GM18867 (cell line): ENCODE measurements around the gene EN2.
A peak's percentile ranks its signal among the peaks of the same experiment; 100 is the strongest.

Source experiments
- ATAC-seq: cut with Tn5 transposase; IDR thresholded peaks from one replicate; pipeline ENCODE4 v1.9.1; 2021; ENCODE audit warnings: mild to moderate bottlenecking, moderate library complexity; ENCODE audit not compliant: unreplicated experiment

The EN2 gene

DNA sequence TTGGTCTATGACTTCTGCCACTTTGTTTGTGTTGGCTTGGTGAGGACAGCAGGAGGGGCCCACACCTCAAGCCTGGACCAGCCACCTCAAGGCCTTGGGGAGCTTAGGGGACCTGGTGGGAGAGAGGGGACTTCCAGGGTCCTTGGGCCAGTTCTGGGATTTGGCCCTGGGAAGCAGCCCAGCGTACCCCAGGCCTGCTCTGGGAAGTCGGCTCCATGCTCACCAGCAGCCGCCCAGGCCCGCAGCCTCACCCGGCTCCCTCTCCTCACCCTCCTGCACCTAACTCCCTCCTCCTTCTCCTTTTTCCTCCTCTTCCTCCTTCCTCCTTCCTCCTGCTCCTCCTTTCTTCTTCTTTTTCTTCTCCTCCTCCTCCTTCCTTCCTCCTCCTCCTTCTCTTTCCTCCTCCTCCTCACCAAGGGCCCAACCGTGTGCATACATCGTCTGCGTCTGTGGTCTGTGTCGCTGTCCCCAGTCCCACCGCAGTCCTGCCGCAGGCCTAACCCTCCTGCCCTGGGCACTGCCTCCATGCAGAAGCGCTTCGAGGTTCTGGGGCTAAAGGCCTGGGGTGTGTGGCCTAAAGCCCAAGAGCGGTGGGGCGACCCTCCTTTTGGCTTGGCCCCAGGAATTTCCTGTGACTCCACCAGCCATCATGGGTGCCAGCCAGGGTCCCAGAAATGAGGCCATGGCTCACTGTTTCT, 5.3 kb downstream of the EN2 start:
- ATAC-seq: no peak

- ATAC-seq: no peak
Measured at GRCh38 chr7:155464183-155464582, 6.3 kb downstream of the EN2 start.

- no peak for ATAC-seq
Measured at GRCh38 chr7:155464948-155465739, 7.2 kb downstream of the EN2 start.

DNA sequence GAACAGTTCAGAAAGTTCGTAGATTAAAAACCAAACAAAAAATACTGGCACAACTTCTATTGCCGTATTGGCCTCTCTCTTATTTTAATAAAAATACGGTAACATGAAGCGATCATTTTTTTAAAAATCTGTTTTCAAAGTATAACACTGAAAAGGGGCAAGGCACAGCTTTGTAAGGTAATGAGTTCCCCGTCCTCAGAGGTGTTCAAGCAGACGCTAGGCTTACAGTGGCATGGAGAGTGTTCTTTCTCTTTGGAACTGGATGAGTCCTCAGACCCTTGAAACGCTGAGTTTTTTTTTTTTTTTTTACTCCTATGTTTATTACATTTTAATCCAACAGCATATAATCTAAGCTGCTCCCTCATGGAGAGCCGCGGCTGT, 7.8 kb downstream of the EN2 start:
- no peak for ATAC-seq

GRCh38 chr7:155466142-155466813, 8.3 kb downstream of the EN2 start:
- no peak for ATAC-seq

- ATAC-seq: peak; percentile 48
Measured at GRCh38 chr7:155466814-155467733, 9.1 kb downstream of the EN2 start.

DNA sequence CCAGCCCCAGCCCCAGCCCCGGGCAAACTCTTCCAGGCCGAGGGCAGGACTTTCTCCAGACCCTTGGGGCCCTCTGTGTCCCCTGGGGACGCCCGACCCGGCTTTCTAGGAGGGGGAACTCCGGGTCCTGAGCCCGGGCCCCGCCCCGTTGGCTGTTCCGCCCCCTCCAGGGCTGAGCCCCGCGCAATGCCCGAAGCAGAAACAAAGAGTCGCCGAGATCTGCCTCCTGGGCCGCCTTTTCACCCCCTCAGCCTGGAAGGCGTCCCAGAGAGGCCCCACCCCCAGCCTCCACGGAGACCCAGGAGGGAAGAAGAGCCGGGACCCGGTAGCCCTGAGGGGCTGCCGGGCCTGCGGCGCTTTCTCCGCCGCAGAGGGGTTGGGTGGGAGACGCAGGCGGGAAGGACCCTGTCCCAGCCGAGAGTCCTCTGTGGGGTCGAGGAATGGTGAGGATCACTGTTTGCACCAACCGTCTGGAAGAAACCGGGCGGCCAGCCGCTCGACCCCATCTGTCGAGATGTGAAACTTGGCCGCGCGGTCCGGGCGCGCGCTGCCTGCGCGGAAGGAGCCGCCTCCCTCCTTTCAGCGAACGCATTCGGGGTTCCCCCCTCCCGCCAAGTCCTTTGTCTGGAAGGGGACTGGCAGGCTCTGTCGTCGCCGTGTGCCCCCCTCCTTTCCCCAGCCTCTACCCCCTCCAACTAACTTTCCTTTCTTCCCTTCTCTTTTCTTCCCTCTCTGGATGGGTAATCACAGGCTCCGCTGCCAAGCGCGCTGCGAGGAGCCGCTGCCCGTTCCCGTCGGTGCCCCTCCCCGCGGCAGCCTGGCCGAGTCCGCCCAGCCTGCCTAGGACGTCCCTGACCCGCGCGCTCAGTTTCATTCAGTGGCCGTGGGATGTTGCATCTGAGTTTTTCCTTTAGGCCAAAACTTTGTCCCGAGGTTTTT, 10.2 kb downstream of the EN2 start:
- no peak for ATAC-seq

DNA sequence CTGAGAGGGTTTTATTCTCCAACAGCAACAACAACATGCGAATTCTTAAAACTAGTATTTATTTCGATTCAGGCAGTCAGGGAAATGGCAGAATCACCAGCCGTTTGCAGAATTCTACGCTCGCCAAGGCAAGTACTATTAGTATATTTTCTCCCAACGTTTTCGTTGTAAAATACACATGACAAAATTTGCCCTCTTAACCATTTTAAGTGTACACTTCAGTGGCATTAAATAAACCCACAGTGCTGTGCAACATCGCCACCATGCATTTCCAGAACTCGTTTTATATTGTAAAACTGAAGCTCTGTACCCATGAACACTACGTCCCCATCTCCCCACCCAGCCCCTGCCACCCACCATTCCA, 10.8 kb downstream of the EN2 start:
- ATAC-seq: no peak

DNA sequence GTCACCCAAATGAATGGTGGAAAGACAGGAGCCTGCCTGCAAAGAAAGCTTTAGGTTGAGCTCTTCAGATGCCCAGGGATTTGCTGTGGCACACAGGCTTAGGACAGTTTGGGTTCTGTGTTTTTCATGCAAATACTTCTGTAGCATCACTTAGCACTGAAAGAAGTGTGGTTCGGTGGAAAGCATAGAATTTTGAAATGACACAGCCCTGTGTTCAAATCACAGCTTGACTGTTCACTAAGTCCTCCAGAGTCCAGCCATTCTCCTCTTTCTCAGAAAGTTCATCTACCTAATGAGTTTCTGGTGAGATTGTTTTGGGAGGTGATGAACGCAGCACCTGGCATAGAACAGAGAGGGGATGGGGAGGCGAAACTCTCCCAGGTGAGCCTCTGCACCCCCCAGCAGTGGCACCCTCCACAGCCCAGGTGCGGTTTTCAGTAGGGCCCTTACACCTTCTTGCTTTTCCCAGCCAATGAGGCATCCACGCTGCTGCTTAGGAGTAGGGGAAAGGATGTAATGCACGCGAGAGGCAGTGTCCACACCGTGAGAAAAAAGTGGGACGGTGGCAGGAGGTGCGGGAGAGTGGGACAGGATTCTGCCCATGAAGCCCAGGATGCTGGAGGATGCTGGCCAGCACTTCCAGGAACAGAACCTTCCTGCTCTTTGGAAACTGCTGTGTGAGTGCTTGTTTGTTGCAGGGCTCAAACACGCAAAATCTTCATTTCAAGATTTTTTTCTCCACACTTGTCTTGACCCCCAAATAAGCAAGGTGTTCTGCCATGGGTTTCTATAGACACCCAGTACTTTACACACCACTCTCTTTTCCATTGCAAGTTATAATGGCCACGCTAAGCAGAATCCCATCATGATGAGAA, 11.6 kb downstream of the EN2 start:
- no peak for ATAC-seq

- ATAC-seq: no peak
Measured at GRCh38 chr7:155470186-155470487, 12.2 kb downstream of the EN2 start.

GRCh38 chr7:155470686-155471638, 13.0 kb downstream of the EN2 start:
- no peak for ATAC-seq

- no peak for ATAC-seq
Measured at GRCh38 chr7:155471718-155472117, 13.8 kb downstream of the EN2 start.

DNA sequence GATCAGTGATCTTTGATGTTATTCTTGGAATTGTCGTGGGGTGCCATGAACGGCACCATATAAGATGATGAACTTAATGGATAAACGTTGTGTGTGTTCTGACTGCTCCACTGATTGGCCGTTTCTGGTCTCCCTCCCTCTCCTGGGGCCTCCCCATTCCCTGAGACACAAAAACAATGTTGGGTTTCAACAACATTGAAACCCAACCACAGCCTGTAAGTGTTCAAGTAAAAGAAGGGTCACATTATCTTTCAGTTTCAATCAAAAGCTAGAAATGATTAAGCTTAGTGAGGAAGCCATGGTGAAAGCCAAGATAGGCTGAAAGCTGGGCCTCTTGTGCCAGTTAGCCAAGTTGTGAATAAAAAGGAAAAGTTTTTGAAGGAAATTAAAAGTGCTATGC, 19.5 kb downstream of the EN2 start:
- peak; percentile 95 for ATAC-seq

DNA sequence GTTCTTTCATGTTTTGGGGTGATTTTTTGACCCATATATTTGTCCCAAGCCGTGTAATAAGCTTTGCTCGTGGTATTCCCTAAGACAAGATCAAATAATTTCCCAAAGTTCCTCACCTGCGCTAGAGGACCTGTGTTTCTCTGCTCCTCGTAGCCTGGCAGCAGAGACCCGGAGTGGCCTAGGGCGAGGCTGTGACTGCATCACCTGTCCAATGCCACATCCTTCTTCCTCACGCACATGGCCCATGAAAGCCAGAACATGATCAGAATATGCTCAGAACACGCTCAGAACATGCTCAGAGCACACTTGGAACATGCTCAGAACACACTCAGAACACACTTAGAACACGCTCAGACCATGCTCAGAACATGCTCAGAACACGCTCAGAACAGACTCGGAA, 23.8 kb downstream of the EN2 start:
- ATAC-seq: no peak

- no peak for ATAC-seq
Measured at GRCh38 chr7:155482511-155483183, 24.7 kb downstream of the EN2 start.

DNA sequence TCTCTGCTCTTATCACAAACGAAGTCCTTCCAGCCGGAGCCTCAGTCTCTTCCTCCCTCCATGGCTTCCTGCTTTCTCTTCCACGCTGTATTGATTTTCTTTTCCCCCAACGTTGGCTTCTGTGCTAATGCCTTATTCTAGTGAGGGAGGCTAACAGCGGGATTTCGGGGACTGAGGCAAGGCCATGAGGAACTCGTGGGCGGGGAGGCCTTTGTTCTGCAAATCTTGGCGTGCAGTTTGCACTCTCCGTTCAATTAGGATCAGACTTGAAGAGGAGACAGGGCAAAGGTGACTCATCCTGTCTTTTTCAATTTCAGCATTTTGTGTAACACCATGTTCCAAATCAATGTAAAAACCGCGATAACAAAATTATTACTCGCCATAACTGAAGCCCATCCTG, 25.3 kb downstream of the EN2 start:
- ATAC-seq: no peak

GRCh38 chr7:155483868-155484325, 26.0 kb downstream of the EN2 start:
- ATAC-seq: no peak
